Measurements from ENCODE around the gene ZNF334. TPM values are rescaled to one million over a fixed set of nuclear protein-coding genes. Genes with fewer than 3 reads are reported as not detected.

The ZNF334 gene
- total RNA-seq, 1 donor from 2014 or later: 38.7 TPM

- H3K27ac Mint-ChIP-seq: no peak overlapping the region
- peaks cover 3% of the 10 kb centered on the region for H3K27me3 Mint-ChIP-seq
- H3K36me3 Mint-ChIP-seq (ENCODE audit: insufficient read depth): no peaks in the 10 kb centered on the region
- no peaks in the 10 kb centered on the region for H3K4me1 Mint-ChIP-seq (ENCODE audit: low read depth)
- no peak for TF ChIP-seq CTCF (IDR thresholded peaks at IDR 0.05; ENCODE audit: unreplicated experiment)
- H3K9me3 Mint-ChIP-seq (ENCODE audit: low read depth): no peaks in the 10 kb centered on the region
- no peak for DNase-seq (ENCODE audit: low spot score, unreplicated experiment)
- H3K4me3 Mint-ChIP-seq (ENCODE audit: low read depth): no peak overlapping the region
These were observed 45.6 kb upstream of the ZNF334 start for GRCh38 chr20:46559001-46559400.

DNA sequence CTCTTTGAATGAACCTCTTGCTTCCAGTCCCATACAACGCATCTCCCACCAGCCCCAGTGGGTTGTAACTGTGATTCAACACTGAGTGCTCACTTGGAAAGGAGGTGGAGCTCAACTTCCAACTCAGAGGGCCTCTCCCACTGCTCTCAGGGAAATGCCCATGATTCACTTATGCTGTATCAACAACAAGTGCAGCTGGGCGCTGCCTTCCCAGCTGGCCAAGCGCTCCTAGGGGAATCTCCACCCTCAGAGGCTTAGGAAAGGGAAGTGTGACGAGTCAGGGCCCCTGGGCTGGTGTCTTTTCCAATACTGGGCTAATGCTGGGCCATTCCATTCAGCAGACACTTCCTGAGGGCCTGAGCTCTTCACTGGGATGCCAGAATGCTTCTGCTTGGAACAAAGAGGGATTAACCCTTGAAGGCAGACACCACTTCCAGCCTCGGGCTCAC is 45.2 kb upstream of the ZNF334 start:
- Mint-ChIP-seq H3K36me3 (ENCODE audit: insufficient read depth) (no peaks in the 10 kb centered on the region), H3K27ac (no peak overlapping the region), H3K4me1 (ENCODE audit: low read depth) (no peaks in the 10 kb centered on the region), H3K27me3 (peaks cover 3% of the 10 kb centered on the region), H3K9me3 (ENCODE audit: low read depth) (no peaks in the 10 kb centered on the region), H3K4me3 (ENCODE audit: low read depth) (no peak overlapping the region)
- no peak for TF ChIP-seq CTCF (IDR thresholded peaks at IDR 0.05; ENCODE audit: unreplicated experiment)
- DNase-seq (ENCODE audit: low spot score, unreplicated experiment): no peak

- H3K4me1 Mint-ChIP-seq (ENCODE audit: low read depth): no peaks in the 10 kb centered on the region
These were observed 44.0 kb upstream of the ZNF334 start for GRCh38 chr20:46557231-46557956.

GRCh38 chr20:46555370-46555956 is 42.1 kb upstream of the ZNF334 start:
- no peaks in the 10 kb centered on the region for H3K9me3 Mint-ChIP-seq (ENCODE audit: low read depth)
- H3K27me3 Mint-ChIP-seq: peaks cover 3% of the 10 kb centered on the region
- TF ChIP-seq CTCF (IDR thresholded peaks at IDR 0.05; ENCODE audit: unreplicated experiment): no peak
- H3K27ac Mint-ChIP-seq: no peak overlapping the region
- DNase-seq (ENCODE audit: low spot score, unreplicated experiment): no peak
- H3K4me1 Mint-ChIP-seq (ENCODE audit: low read depth): no peaks in the 10 kb centered on the region
- H3K4me3 Mint-ChIP-seq (ENCODE audit: low read depth): no peak overlapping the region
- H3K36me3 Mint-ChIP-seq (ENCODE audit: insufficient read depth): no peaks in the 10 kb centered on the region

More at GRCh38 chr20:46557231-46557956, 44.0 kb upstream of the ZNF334 start:
- H3K36me3 Mint-ChIP-seq (ENCODE audit: insufficient read depth): no peaks in the 10 kb centered on the region
- no peaks in the 10 kb centered on the region for H3K9me3 Mint-ChIP-seq (ENCODE audit: low read depth)
- DNase-seq (ENCODE audit: low spot score, unreplicated experiment): no peak
- no peak overlapping the region for H3K27ac Mint-ChIP-seq
- peaks cover 3% of the 10 kb centered on the region for H3K27me3 Mint-ChIP-seq
- H3K4me3 Mint-ChIP-seq (ENCODE audit: low read depth): no peak overlapping the region
- TF ChIP-seq CTCF (IDR thresholded peaks at IDR 0.05; ENCODE audit: unreplicated experiment): no peak

GRCh38 chr20:46554828-46555227 is 41.5 kb upstream of the ZNF334 start:
- no peaks in the 10 kb centered on the region for H3K36me3 Mint-ChIP-seq (ENCODE audit: insufficient read depth)
- H3K4me1 Mint-ChIP-seq (ENCODE audit: low read depth): no peaks in the 10 kb centered on the region
- DNase-seq (ENCODE audit: low spot score, unreplicated experiment): no peak
- peaks cover 3% of the 10 kb centered on the region for H3K27me3 Mint-ChIP-seq
- H3K9me3 Mint-ChIP-seq (ENCODE audit: low read depth): no peaks in the 10 kb centered on the region
- no peak overlapping the region for H3K27ac Mint-ChIP-seq
- H3K4me3 Mint-ChIP-seq (ENCODE audit: low read depth): no peak overlapping the region
- no peak for TF ChIP-seq CTCF (IDR thresholded peaks at IDR 0.05; ENCODE audit: unreplicated experiment)
